H9 (cell line): ENCODE results near the gene PPFIBP2. TPM values are rescaled to one million over a fixed set of nuclear protein-coding genes. Genes with fewer than 3 reads are reported as not detected.

Experiments
- DNase-seq: peaks from one replicate; pipeline ENCODE4 v3.0.0-alpha.2; 2017
- H2AFZ ChIP-seq: one replicate; pipeline ENCODE4 v1.6.1; 2013; ENCODE audit warnings: mild to moderate bottlenecking, low read length, control low read depth, moderate library complexity
- H2AK5ac ChIP-seq: 2 replicates; pipeline ENCODE4 v1.6.1; 2013; ENCODE audit warnings: low read length, control low read depth, mixed read lengths; ENCODE audit not compliant: insufficient read length
- H2BK120ac ChIP-seq: one replicate; pipeline ENCODE4 v1.6.1; 2013; ENCODE audit warnings: low read depth, mild to moderate bottlenecking, low read length, control low read depth, inconsistent platforms; ENCODE audit not compliant: poor library complexity, severe bottlenecking
- H2BK12ac ChIP-seq: 2 replicates; pipeline ENCODE4 v1.6.1; 2013; ENCODE audit warnings: low read length, control low read depth, mixed read lengths, low read depth; ENCODE audit not compliant: insufficient read length
- H2BK15ac ChIP-seq: 2 replicates; pipeline ENCODE4 v1.6.1; 2013; ENCODE audit warnings: low read depth, low read length, control low read depth
- H2BK20ac ChIP-seq: one replicate; pipeline ENCODE4 v1.6.1; 2013; ENCODE audit warnings: low read depth, mild to moderate bottlenecking, low read length, control low read depth, inconsistent platforms; ENCODE audit not compliant: poor library complexity, severe bottlenecking
- H2BK5ac ChIP-seq: 2 replicates; pipeline ENCODE4 v1.6.1; 2013; ENCODE audit warnings: low read length, control low read depth, mixed read lengths; ENCODE audit not compliant: insufficient read length
- H3K14ac ChIP-seq: 2 replicates; pipeline ENCODE4 v1.6.1; 2013; ENCODE audit warnings: low read length, control low read depth; ENCODE audit not compliant: insufficient read depth
- H3K18ac ChIP-seq: 2 replicates; pipeline ENCODE4 v1.6.1; 2013; ENCODE audit warnings: low read depth, mild to moderate bottlenecking, mixed read lengths, low read length, control low read depth; ENCODE audit not compliant: insufficient read length
- H3K23ac ChIP-seq: 2 replicates; pipeline ENCODE4 v1.6.1; 2013; ENCODE audit warnings: low read length, control low read depth, mixed read lengths, low read depth; ENCODE audit not compliant: insufficient read length
- H3K23me2 ChIP-seq: 2 replicates; pipeline ENCODE4 v1.6.1; 2013; ENCODE audit warnings: low read depth, mild to moderate bottlenecking, mixed read lengths, low read length, control low read depth; ENCODE audit not compliant: insufficient read length, poor library complexity, severe bottlenecking
- H3K27ac ChIP-seq: 2 replicates; pipeline ENCODE4 v1.5.1; 2013; ENCODE audit warnings: low read length, control low read depth, mixed read lengths, low read depth; ENCODE audit not compliant: insufficient read length
- H3K27me3 ChIP-seq: 2 replicates; pipeline ENCODE4 v1.6.1; 2013; ENCODE audit warnings: low read length, control low read depth, inconsistent platforms; ENCODE audit not compliant: insufficient read depth
- H3K4ac ChIP-seq: 2 replicates; pipeline ENCODE4 v1.6.1; 2013; ENCODE audit warnings: low read depth, mild to moderate bottlenecking, control low read depth, inconsistent platforms, low read length, moderate library complexity
- H3K4me1 ChIP-seq: 2 replicates; pipeline ENCODE4 v1.6.1; 2013; ENCODE audit warnings: low read length, control low read depth, inconsistent platforms; ENCODE audit not compliant: insufficient read depth
- H3K4me2 ChIP-seq: 2 replicates; pipeline ENCODE4 v1.6.1; 2013; ENCODE audit warnings: low read length, control low read depth, mixed read lengths; ENCODE audit not compliant: insufficient read length, insufficient read depth
- H3K56ac ChIP-seq: 2 replicates; pipeline ENCODE4 v1.6.1; 2013; ENCODE audit warnings: low read depth, mild to moderate bottlenecking, mixed read lengths, low read length, control low read depth; ENCODE audit not compliant: insufficient read length
- H3K79me1 ChIP-seq: 2 replicates; pipeline ENCODE4 v1.6.1; 2013; ENCODE audit warnings: low read depth, mild to moderate bottlenecking, moderate library complexity, low read length, control low read depth, inconsistent platforms; ENCODE audit not compliant: insufficient read depth, poor library complexity, severe bottlenecking
- H3K79me2 ChIP-seq: 2 replicates; pipeline ENCODE4 v1.6.1; 2013; ENCODE audit warnings: low read length, control low read depth, inconsistent platforms; ENCODE audit not compliant: insufficient read depth
- H3K9ac ChIP-seq: 2 replicates; pipeline ENCODE4 v1.6.1; 2013; ENCODE audit warnings: low read length, control low read depth, mixed read lengths; ENCODE audit not compliant: insufficient read length; ENCODE audit errors: extremely low read depth
- H3K9me3 ChIP-seq: one replicate; pipeline ENCODE4 v1.6.1; 2013; ENCODE audit warnings: low read depth, low read length, inconsistent platforms; ENCODE audit not compliant: control insufficient read depth
- H3T11ph ChIP-seq: one replicate; pipeline ENCODE4 v1.6.1; 2013; ENCODE audit warnings: mild to moderate bottlenecking, low read length, control low read depth, inconsistent platforms
- H4K20me1 ChIP-seq: one replicate; pipeline ENCODE4 v1.6.1; 2013; ENCODE audit not compliant: control insufficient read depth, insufficient read length, insufficient read depth
- H4K5ac ChIP-seq: 2 replicates; pipeline ENCODE4 v1.6.1; 2013; ENCODE audit warnings: low read depth, mild to moderate bottlenecking, mixed read lengths, low read length, control low read depth; ENCODE audit not compliant: insufficient read length
- H4K8ac ChIP-seq: replicated peaks from 2 replicates; pipeline ENCODE4 v1.6.1; 2013; ENCODE audit warnings: low read length, control low read depth, mixed read lengths, low read depth; ENCODE audit not compliant: insufficient read length
- H4K91ac ChIP-seq: 2 replicates; pipeline ENCODE4 v1.6.1; 2013; ENCODE audit warnings: low read depth, mild to moderate bottlenecking, moderate library complexity, mixed read lengths, low read length, control low read depth; ENCODE audit not compliant: insufficient read length
- H3K27ac Mint-ChIP-seq, 3 experiments: 2 replicates in 2 of 3; 3 replicates in 1 of 3; pipeline ENCODE4 v1.8.0; 2020 to 2021; ENCODE audit warnings: mixed read lengths in 3 of 3, mild to moderate bottlenecking in 1 of 3, moderate library complexity in 1 of 3
- H3K27me3 Mint-ChIP-seq: 2 replicates; pipeline ENCODE4 v1.8.0; 2021; ENCODE audit warnings: low read depth, mild to moderate bottlenecking, moderate library complexity, mixed read lengths
- H3K36me3 Mint-ChIP-seq, 3 experiments: 2 replicates in 2 of 3; 3 replicates in 1 of 3; pipeline ENCODE4 v1.8.0; 2020 to 2021; ENCODE audit warnings: low read depth in 3 of 3, mixed read lengths in 3 of 3; ENCODE audit not compliant: insufficient read depth in 1 of 3
- H3K4me1 Mint-ChIP-seq, 2 experiments: 2 replicates each; pipeline ENCODE4 v1.8.0; 2020; ENCODE audit warnings: mixed read lengths in 2 of 2
- H3K4me3 Mint-ChIP-seq, 2 experiments: 2 replicates in 1 of 2; 3 replicates in 1 of 2; pipeline ENCODE4 v1.8.0; 2020 to 2021; ENCODE audit warnings: mild to moderate bottlenecking in 2 of 2, mixed read lengths in 2 of 2, moderate library complexity in 1 of 2
- H3K9me3 Mint-ChIP-seq, 2 experiments: 2 replicates in 1 of 2; 3 replicates in 1 of 2; pipeline ENCODE4 v1.8.0; 2020; ENCODE audit warnings: mild to moderate bottlenecking in 2 of 2, mixed read lengths in 2 of 2, moderate library complexity in 1 of 2
- CTCF ChIP-seq: fragments of 200-600 bp; sonication (generic); conservative IDR thresholded peaks from 3 replicates; pipeline ENCODE4 v1.8.0; 2021; ENCODE audit warnings: antibody characterized with exemption, mild to moderate bottlenecking
- WGBS: extraction: QIAGEN DNeasy Blood & Tissue Kit; methylation state at CpG from one replicate; pipeline ENCODE4 v1.1.7; 2013; ENCODE audit warnings: missing lambda C conversion rate, low lambda C conversion rate, mixed read lengths; ENCODE audit not compliant: insufficient read length; ENCODE audit errors: extremely low coverage; 5-methylcytosine and 5-hydroxymethylcytosine counted together
- total RNA-seq: library from RNA; stranded (reverse); gene quantifications from 2 replicates; pipeline ENCODE4 v1.2.1, GENCODE V29; 2021

Gene PPFIBP2
- total RNA-seq, 1 experiment from 2014 or later: 8.3 TPM

- no peak overlapping the region for H2BK120ac ChIP-seq
- H3K14ac ChIP-seq: no peak overlapping the region
- H3K23ac ChIP-seq: no peak overlapping the region
- peaks cover 19 to 26% of the 10 kb centered on the region in 2 experiments for H3K4me1 Mint-ChIP-seq
- H3K9me3 ChIP-seq: no peaks in the 10 kb centered on the region
- H3K4me3 Mint-ChIP-seq: no peak overlapping the region
- no peak for DNase-seq
- H4K91ac ChIP-seq: no peak overlapping the region
- H3K27me3 ChIP-seq: no peaks in the 10 kb centered on the region
- no peaks in the 10 kb centered on the region for H3K79me1 ChIP-seq
- no peak overlapping the region for H2BK5ac ChIP-seq
- no peak overlapping the region for H3K56ac ChIP-seq
- H3K9me3 Mint-ChIP-seq: no peaks in the 10 kb centered on the region; a peak in 1 of 5 replicates
- H3K4me2 ChIP-seq: no peak overlapping the region
- H3K9ac ChIP-seq: no peak overlapping the region
- WGBS: no CpG with 5 or more reads among the region's 7 CpGs
- no peak overlapping the region for H4K5ac ChIP-seq
- H3T11ph ChIP-seq: no peak overlapping the region
- no peak overlapping the region for H2AK5ac ChIP-seq
- H3K18ac ChIP-seq: no peak overlapping the region
- H3K79me2 ChIP-seq: no peaks in the 10 kb centered on the region
- H3K27ac ChIP-seq: no peak overlapping the region
- H2BK15ac ChIP-seq: no peak overlapping the region
- H3K4ac ChIP-seq: no peak overlapping the region
- H2BK20ac ChIP-seq: no peak overlapping the region
- H2BK12ac ChIP-seq: no peak overlapping the region
- peak overlapping the region in 2 of 3 experiments; percentile 20 to 45; a peak in 3 of 7 replicates for H3K27ac Mint-ChIP-seq
- H3K23me2 ChIP-seq: no peaks in the 10 kb centered on the region
- H3K36me3 Mint-ChIP-seq: peaks cover 0 to 8% (median 0%) of the 10 kb centered on the region in 3 experiments; a peak in 1 of 7 replicates
- no peak for TF ChIP-seq CTCF
- peaks cover 5% of the 10 kb centered on the region; the same call in 1 of the 2 replicates for H3K4me1 ChIP-seq
- no peak overlapping the region for H2AFZ ChIP-seq
- H3K27me3 Mint-ChIP-seq: no peaks in the 10 kb centered on the region
- H4K20me1 ChIP-seq: no peaks in the 10 kb centered on the region
- H4K8ac ChIP-seq: no peak overlapping the region
Observed at GRCh38 chr11:7612056-7612660, 98.4 kb downstream of the PPFIBP2 start.
